IMR-90 (cell line): ENCODE data around the gene CYB5RL.

ENCODE experiments used
- BHLHE40 ChIP-seq: fragments of 150-350 bp; IDR thresholded peaks from 2 replicates; pipeline ENCODE4 v1.6.1; 2016; ENCODE audit warnings: mild to moderate bottlenecking, low read depth, low read length
- CHD1 ChIP-seq: IDR thresholded peaks from 2 replicates; pipeline ENCODE4 v1.6.1; 2012; ENCODE audit warnings: low read depth, low read length, improper control_type of control experiment
- CTCF ChIP-seq: conservative IDR thresholded peaks from 2 replicates; pipeline ENCODE4 v1.5.1; 2012; ENCODE audit warnings: mild to moderate bottlenecking, low read depth, low read length, improper control_type of control experiment
- FOS ChIP-seq: fragments of 150-350 bp; IDR thresholded peaks from 2 replicates; pipeline ENCODE4 v1.6.1; 2016; ENCODE audit warnings: low read depth, low read length
- MAZ ChIP-seq: IDR thresholded peaks from 2 replicates; pipeline ENCODE4 v1.6.1; 2012; ENCODE audit warnings: low read depth, mild to moderate bottlenecking, low read length, improper control_type of control experiment, moderate library complexity, borderline replicate concordance
- MXI1 ChIP-seq: IDR thresholded peaks from 2 replicates; pipeline ENCODE4 v1.6.1; 2012; ENCODE audit warnings: low read depth, mild to moderate bottlenecking, low read length, moderate library complexity, borderline replicate concordance
- NFE2L2 ChIP-seq: fragments of 150-350 bp; IDR thresholded peaks from 2 replicates; pipeline ENCODE4 v1.6.1; 2016; ENCODE audit warnings: low read depth, mild to moderate bottlenecking, low read length
- POLR2A ChIP-seq: IDR thresholded peaks from 2 replicates; pipeline ENCODE4 v1.6.1; 2012; ENCODE audit warnings: mild to moderate bottlenecking, low read depth, low read length
- RFX5 ChIP-seq: IDR thresholded peaks from 2 replicates; pipeline ENCODE4 v1.8.0; 2012; ENCODE audit warnings: low read depth, mild to moderate bottlenecking, low read length, moderate library complexity
- SMC3 ChIP-seq: fragments of 150-350 bp; IDR thresholded peaks from 2 replicates; pipeline ENCODE4 v1.6.1; 2016; ENCODE audit warnings: low read depth, mild to moderate bottlenecking, antibody characterized with exemption, low read length, moderate library complexity

GRCh38 chr1:54227091-54227602 is 27.3 kb upstream of the CYB5RL start:
- no peak for TF ChIP-seq CTCF
- TF ChIP-seq NFE2L2: no peak
- TF ChIP-seq CHD1: no peak
- TF ChIP-seq FOS: peak; percentile 39; the same call in 1 of the 2 replicates
- TF ChIP-seq MAZ: peak; percentile 49; the same call in 1 of the 2 replicates
- no peak for TF ChIP-seq POLR2A
- TF ChIP-seq BHLHE40: no peak
- TF ChIP-seq SMC3: no peak
- no peak for TF ChIP-seq MXI1
- no peak for TF ChIP-seq RFX5
